ENCODE data around the gene TCEA2. TPM values are rescaled to one million over a fixed set of nuclear protein-coding genes. Genes with fewer than 3 reads are reported as not detected.

Gene TCEA2
- total and polyA plus RNA-seq, 11 donors = 19.2 to 52.1 (median 42.6) TPM

DNA sequence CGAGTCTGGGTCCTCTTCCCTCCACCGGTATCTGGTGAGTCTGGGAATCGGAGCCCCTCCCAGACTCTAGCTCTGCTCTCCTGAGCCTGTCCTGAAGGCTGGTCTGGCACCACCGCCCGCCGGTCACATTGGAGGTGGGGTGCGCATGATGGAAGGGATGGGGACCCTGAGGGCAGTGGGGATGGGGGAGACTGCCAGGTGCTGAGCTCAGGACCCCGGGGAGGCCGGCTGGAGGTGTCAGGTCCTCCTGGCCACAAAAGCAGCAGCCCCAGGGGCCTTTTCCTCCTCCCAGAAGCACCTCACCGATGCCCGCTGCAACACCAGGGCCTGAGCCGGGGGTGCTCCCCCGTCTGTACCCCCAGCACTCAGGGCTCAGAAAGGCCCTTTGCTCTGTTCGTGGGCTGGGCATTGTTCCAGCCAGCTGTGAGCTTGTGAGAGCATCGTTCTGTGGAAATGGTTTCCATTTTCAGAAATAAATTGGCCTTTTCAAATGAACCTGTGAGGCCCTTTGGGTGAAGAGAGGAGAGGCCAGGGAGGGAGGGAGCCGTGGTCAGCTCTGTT is 46.9 kb downstream of the TCEA2 start:
- no peak for ATAC-seq
- Histone ChIP-seq H3K4me1 (no peaks in the 10 kb centered on the region), H3K27me3 (peaks cover 0 to 15% (median 0%) of the 10 kb centered on the region in 9 donors), H3K27ac (no peak overlapping the region), H3K4me3 (no peak overlapping the region), H3K36me3 (no peaks in the 10 kb centered on the region), H3K9me3 (no peaks in the 10 kb centered on the region)
- DNase-seq = peak in 2 of 5 donors; percentile 14 to 15
- intact Hi-C loops (cut with DNase I) = loop anchor here in 3 of 10 donors (10.0 kb wide), 1 partner anchor 75 kb away; the partner anchor contains the start of gene C20orf204 (in 3 of the 3)
- TF ChIP-seq CTCF (IDR thresholded peaks at IDR 0.05) = no peak
- no peak for TF ChIP-seq POLR2A (IDR thresholded peaks at IDR 0.05)
- WGBS, 4 donors = 58 to 75% (median 75%) methylated on average over 9 to 16 of the region's 16 CpGs

GRCh38 chr20:64110411-64111068 is 47.5 kb downstream of the TCEA2 start:
- H3K27ac ChIP-seq = no peak overlapping the region
- peak in 1 of 5 donors; percentile 17 for DNase-seq
- H3K36me3 ChIP-seq = no peaks in the 10 kb centered on the region
- TF ChIP-seq CTCF (IDR thresholded peaks at IDR 0.05) (no peak), POLR2A (IDR thresholded peaks at IDR 0.05) (no peak)
- intact Hi-C loops (cut with DNase I) = loop anchor here in 3 of 10 donors (10.0 kb wide), 1 partner anchor 76 kb away; the partner anchor contains the start of gene C20orf204 (in 3 of the 3)
- no peak for ATAC-seq
- no peaks in the 10 kb centered on the region for H3K9me3 ChIP-seq
- H3K27me3 ChIP-seq = peaks cover 0 to 15% (median 0%) of the 10 kb centered on the region in 9 donors
- H3K4me1 ChIP-seq = no peaks in the 10 kb centered on the region
- WGBS, 4 donors = 91 to 94% (median 93%) methylated on average over 9 to 10 of the region's 10 CpGs
- no peak overlapping the region for H3K4me3 ChIP-seq

GRCh38 chr20:64111841-64112641 is 49.0 kb downstream of the TCEA2 start:
- WGBS, 4 donors = 76 to 85% (median 79%) methylated on average over 18 to 19 of the region's 19 CpGs

More at GRCh38 chr20:64111841-64112641, 49.0 kb downstream of the TCEA2 start:
- ATAC-seq (no peak), DNase-seq (peak in 2 of 5 donors; percentile 7 to 13)
- TF ChIP-seq CTCF (IDR thresholded peaks at IDR 0.05) (no peak), POLR2A (IDR thresholded peaks at IDR 0.05) (no peak)
- no peaks in the 10 kb centered on the region for H3K4me1 ChIP-seq
- H3K27ac ChIP-seq = no peak overlapping the region
- intact Hi-C loops (cut with DNase I) = loop anchor here in 3 of 10 donors (10.0 kb wide), 1 partner anchor 77 kb away; the partner anchor contains the start of gene C20orf204 (in 3 of the 3)
- no peak overlapping the region for H3K4me3 ChIP-seq
- no peaks in the 10 kb centered on the region for H3K9me3 ChIP-seq
- peaks cover 0 to 8% (median 0%) of the 10 kb centered on the region in 9 donors for H3K27me3 ChIP-seq
- no peaks in the 10 kb centered on the region for H3K36me3 ChIP-seq
